Mammary epithelial cell (primary cell): Measurements from ENCODE around the gene NBAS.

Experiments
- CTCF ChIP-seq, 2 donors: IDR thresholded peaks in 1 of 2; conservative IDR thresholded peaks in 1 of 2; 2 replicates each; pipeline ENCODE4 v1.5.1; 2011 to 2012; ENCODE audit warnings: inconsistent platforms in 2 of 2, low read length in 2 of 2, mild to moderate bottlenecking in 2 of 2, control low read depth in 1 of 2, low read depth in 1 of 2; ENCODE audit not compliant: insufficient read depth in 1 of 2; ENCODE audit errors: extremely low read depth in 1 of 2
- EZH2 ChIP-seq: IDR thresholded peaks from 2 replicates; pipeline ENCODE4 v1.6.1; 2012; ENCODE audit warnings: low read length, inconsistent platforms, borderline replicate concordance

GRCh38 chr2:15126373-15126772 is 434.8 kb downstream of the NBAS start:
- no peak for TF ChIP-seq CTCF (conservative IDR thresholded peaks at IDR 0.05 in 1 of 2, IDR thresholded peaks at IDR 0.05 in 1 of 2; ENCODE audit: extremely low read depth in 1 of 2, insufficient read depth in 1 of 2, low read depth in 1 of 2, low read length in 2 of 2)
- TF ChIP-seq EZH2 = no peak
